Large intestine (tissue), 3 donors: ENCODE measurements around the gene TFB1M. TPM values are rescaled to one million over a fixed set of nuclear protein-coding genes. Genes with fewer than 3 reads are reported as not detected.

Experiments
- DNase-seq, 2 donors: peaks; one replicate each; pipeline versions ENCODE4 v3.0.0 to v3.0.0-alpha.2; 2013
- H3K27ac ChIP-seq: one replicate; pipeline ENCODE4 v1.5.1; 2013; ENCODE audit warnings: low read length
- H3K27me3 ChIP-seq: 2 replicates; pipeline ENCODE4 v1.6.1; 2013; ENCODE audit warnings: low read length; ENCODE audit not compliant: control insufficient read depth, insufficient read depth
- H3K36me3 ChIP-seq: 2 replicates; pipeline ENCODE4 v1.6.1; 2013; ENCODE audit warnings: low read length; ENCODE audit not compliant: control insufficient read depth, insufficient read depth
- H3K4me1 ChIP-seq: one replicate; pipeline ENCODE4 v1.6.1; 2013; ENCODE audit warnings: low read length; ENCODE audit not compliant: control insufficient read depth, insufficient read depth
- H3K4me3 ChIP-seq: one replicate; pipeline ENCODE4 v1.5.1; 2013; ENCODE audit warnings: low read length
- H3K9me3 ChIP-seq: one replicate; pipeline ENCODE4 v1.6.1; 2013; ENCODE audit warnings: mild to moderate bottlenecking, low read depth, low read length, moderate library complexity; ENCODE audit not compliant: control insufficient read depth
- WGBS: methylation state at CpG from one replicate; pipeline ENCODE4 v1.1.5; 2013; ENCODE audit warnings: low lambda C conversion rate; ENCODE audit not compliant: insufficient coverage; 5-methylcytosine and 5-hydroxymethylcytosine counted together
- polyA plus RNA-seq: library from polyadenylated mRNA; unstranded; fragments of 120-200 nt; gene quantifications from one replicate; pipeline ENCODE4 v1.2.1, GENCODE V29; 2013

The TFB1M gene
- polyA plus RNA-seq, 1 donor, result 17.8 TPM

DNA sequence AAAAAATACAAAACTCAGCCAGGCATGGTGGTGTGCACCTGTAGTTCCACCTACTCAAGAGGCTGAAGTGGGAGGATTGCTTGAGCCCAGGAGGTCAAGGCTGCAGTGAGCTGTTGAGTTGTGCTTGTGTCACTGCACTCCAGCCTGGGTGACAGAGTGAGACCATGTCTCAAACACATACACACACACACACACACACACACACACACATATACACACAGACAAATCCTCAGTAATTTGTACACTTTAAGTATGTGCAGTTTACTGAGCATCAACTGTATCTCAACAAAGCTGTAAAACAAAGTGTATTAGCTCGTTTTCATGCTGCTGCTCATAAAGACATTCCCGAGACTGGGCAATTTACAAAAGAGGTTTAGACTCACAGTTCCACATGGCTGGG is 7.3 kb downstream of the TFB1M start:
- H3K4me3 ChIP-seq, result no peak overlapping the region
- H3K4me1 ChIP-seq, result no peaks in the 10 kb centered on the region
- H3K9me3 ChIP-seq, result no peaks in the 10 kb centered on the region
- no peaks in the 10 kb centered on the region for H3K27me3 ChIP-seq
- WGBS, result no CpG with 5 or more reads among the region's 2 CpGs
- H3K36me3 ChIP-seq, result peaks cover 24% of the 10 kb centered on the region
- no peak overlapping the region for H3K27ac ChIP-seq
- no peak for DNase-seq

DNA sequence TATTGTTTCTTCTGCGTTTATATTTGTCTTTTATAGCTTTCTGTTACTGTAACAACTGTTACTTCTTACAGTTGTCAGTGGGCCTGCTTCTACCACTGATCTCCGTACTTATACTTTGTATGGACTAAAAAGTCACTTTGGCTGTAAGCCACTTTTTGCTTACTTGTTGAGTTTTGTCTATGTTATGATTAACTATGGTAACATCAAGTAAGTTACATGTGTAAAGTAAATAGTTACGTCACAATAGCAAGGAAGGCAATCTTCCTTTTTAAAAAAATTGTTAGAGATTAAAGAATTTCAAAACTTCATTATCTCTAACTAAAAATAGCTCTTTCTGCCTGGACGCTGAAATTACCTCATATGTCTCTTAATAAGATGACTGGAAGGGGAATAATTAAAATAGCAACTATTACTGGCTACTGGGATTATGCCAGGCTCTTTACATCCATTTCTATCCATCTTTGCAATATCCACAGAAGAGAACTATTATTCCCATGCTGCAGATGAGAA is 10.9 kb downstream of the TFB1M start:
- no peaks in the 10 kb centered on the region for H3K4me1 ChIP-seq
- no peak overlapping the region for H3K27ac ChIP-seq
- peaks cover 15% of the 10 kb centered on the region for H3K36me3 ChIP-seq
- H3K9me3 ChIP-seq, result no peaks in the 10 kb centered on the region
- H3K27me3 ChIP-seq, result no peaks in the 10 kb centered on the region
- 67% methylated on average over 1 of the region's 4 CpGs for WGBS
- DNase-seq, result no peak
- no peak overlapping the region for H3K4me3 ChIP-seq

DNA sequence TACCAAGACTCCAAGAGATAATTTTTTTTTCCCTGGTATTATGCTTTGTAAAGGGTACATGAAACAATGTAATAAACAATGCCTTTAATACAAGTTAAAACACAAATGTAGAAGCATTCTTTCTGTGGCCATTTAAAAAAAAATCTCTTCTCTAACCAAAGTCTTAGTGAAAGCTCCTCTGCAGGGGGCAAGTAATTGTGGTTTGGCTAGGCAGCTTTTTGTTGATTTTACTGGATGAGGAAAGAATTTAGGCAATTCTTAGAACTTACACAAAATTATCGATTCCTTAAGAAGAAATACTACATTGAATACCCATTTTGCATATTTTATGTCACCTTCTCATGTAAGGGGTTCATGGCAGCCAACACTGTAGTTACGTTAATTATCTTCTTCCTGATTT is 12.4 kb downstream of the TFB1M start:
- no peaks in the 10 kb centered on the region for H3K9me3 ChIP-seq
- no peak for DNase-seq
- no peaks in the 10 kb centered on the region for H3K27me3 ChIP-seq
- peaks cover 14% of the 10 kb centered on the region for H3K36me3 ChIP-seq
- no peaks in the 10 kb centered on the region for H3K4me1 ChIP-seq
- 100% methylated on average over 1 of the region's 2 CpGs for WGBS
- H3K4me3 ChIP-seq, result no peak overlapping the region
- H3K27ac ChIP-seq, result no peak overlapping the region

DNA sequence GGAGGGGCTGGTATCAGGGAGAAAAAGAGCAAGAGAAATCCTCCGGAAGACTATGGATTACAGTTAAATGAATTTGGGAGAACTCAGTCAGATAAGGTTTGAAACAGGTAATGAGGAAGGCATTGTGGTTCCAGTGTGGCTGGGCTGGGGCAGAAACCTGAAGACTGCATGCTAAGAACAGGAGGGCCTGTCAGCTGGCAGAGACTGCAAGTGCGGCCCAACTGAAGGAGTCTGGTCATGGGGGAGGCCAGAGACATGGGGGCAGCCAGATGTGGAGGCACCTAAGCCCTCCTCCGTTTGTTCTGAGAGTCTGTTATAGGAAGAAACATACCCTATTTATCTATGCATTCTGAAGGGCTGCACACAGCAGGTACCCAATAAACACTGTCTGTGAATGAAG is 16.6 kb downstream of the TFB1M start:
- Histone ChIP-seq H3K36me3 (peaks cover 28% of the 10 kb centered on the region), H3K27ac (no peak overlapping the region), H3K27me3 (no peaks in the 10 kb centered on the region), H3K9me3 (no peaks in the 10 kb centered on the region), H3K4me3 (no peak overlapping the region), H3K4me1 (no peaks in the 10 kb centered on the region)
- no peak for DNase-seq
- 88% methylated on average over 1 of the region's 3 CpGs for WGBS

DNA sequence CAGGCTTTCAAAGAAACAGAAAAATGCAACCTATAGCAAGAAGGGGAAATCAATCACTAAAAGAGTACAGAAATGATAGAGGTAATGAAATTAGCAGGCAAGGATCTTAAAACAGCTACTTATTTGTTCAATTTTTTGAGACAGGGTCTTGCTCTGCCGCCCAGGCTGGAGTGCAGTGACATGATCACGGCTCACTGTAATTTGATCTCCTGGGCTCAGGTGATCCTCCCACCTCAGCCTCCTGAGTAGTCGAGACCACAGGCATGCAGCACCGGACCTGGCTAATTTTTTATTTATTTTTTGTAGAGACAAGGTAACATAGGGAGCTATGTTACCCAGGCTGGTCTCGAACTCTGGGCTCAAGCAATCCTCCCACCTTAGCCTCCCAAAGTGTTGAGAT is 21.6 kb downstream of the TFB1M start:
- Histone ChIP-seq H3K27ac (no peak overlapping the region), H3K27me3 (no peaks in the 10 kb centered on the region), H3K36me3 (peaks cover 46% of the 10 kb centered on the region), H3K9me3 (no peaks in the 10 kb centered on the region), H3K4me3 (no peak overlapping the region), H3K4me1 (no peaks in the 10 kb centered on the region)
- DNase-seq, result no peak
- WGBS, result no CpG with 5 or more reads among the region's 5 CpGs

DNA sequence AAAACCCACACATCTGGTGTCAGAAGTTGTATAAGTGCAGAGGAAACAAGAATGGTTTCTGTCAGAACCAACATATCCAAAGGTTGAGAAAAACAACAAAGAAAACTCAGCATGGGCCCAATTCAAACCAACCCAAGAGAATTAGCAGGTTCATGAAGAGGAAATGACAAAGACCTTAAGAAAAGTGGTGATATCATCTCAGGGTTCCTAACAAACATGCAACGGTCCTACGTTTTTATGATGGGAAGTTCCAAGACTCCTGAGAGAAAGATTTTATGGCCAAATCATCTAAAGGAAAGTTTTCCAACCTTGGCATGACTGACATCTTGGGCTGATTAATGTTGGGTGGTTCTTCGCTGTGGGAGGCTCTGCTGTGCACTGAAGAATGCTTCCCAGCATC is 23.0 kb downstream of the TFB1M start:
- DNase-seq, result no peak
- H3K4me3 ChIP-seq, result no peak overlapping the region
- H3K9me3 ChIP-seq, result no peaks in the 10 kb centered on the region
- no peak overlapping the region for H3K27ac ChIP-seq
- WGBS, result no CpG with 5 or more reads among the region's 3 CpGs
- H3K36me3 ChIP-seq, result peaks cover 36% of the 10 kb centered on the region
- no peaks in the 10 kb centered on the region for H3K27me3 ChIP-seq
- no peaks in the 10 kb centered on the region for H3K4me1 ChIP-seq

DNA sequence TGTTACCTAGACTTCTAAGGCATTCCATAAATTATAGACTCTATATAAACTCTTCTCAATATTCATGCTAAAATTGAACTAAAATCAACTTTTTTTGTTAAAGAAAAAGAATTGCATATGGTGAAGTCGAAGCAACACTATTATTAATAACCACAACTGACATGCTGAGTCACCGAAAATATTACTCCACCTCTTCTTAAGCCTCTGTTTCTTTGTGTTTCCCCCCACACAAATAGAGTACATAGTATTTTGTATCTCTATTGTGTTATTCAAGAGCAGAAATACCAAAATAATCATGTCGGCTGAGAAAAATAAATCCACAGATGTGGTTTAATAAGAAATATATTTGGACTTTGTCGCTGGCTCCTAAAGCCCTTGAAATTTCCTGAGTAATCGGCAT is 23.8 kb downstream of the TFB1M start:
- Histone ChIP-seq H3K27me3 (no peaks in the 10 kb centered on the region), H3K27ac (no peak overlapping the region), H3K9me3 (no peaks in the 10 kb centered on the region), H3K4me3 (no peak overlapping the region), H3K36me3 (peaks cover 31% of the 10 kb centered on the region), H3K4me1 (no peaks in the 10 kb centered on the region)
- no peak for DNase-seq
- WGBS, result 100% methylated on average over 2 of the region's 5 CpGs

DNA sequence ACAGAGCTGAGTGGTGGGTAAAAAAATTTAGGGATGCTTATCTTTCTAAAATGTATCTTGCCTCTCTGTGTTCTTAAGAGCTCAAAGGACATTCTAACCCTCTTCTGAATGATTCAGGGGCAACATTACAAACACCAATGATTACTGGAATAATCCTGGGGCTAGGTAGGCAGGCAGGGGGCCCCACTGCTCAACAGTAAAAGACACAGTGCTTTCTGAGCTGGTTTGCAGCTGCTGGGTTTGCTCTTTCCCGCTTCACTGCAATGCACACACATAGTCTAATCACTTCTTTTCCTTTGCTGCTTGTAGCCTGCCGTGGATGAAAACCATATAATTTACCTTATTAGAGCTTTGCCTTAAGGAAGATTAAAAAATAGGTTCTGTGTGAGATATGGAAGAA is 26.5 kb downstream of the TFB1M start:
- WGBS, result no CpG with 5 or more reads among the region's 2 CpGs
- Histone ChIP-seq H3K4me1 (no peaks in the 10 kb centered on the region), H3K4me3 (no peak overlapping the region), H3K36me3 (peaks cover 38% of the 10 kb centered on the region), H3K27ac (no peak overlapping the region), H3K9me3 (no peaks in the 10 kb centered on the region), H3K27me3 (no peaks in the 10 kb centered on the region)
- DNase-seq, result no peak

DNA sequence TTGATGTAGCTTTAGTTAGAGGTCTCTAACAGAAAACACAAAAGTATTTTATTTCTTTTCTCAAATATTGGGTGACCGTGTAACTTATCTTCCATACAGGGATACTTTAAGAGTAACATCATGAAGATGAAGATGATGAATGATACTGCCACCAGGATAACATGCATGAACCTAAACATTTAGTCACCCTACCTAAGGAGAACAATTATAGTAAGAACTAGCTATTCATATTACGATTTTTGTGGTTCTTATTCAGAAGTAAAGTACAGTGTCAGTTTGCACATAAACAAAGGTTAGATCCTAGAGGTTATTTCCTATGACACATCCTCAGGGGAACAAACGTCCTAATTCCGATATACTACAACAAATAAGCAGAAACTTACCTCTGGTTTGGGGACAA is 29.5 kb downstream of the TFB1M start:
- Histone ChIP-seq H3K4me3 (no peak overlapping the region), H3K36me3 (peaks cover 31% of the 10 kb centered on the region), H3K4me1 (no peaks in the 10 kb centered on the region), H3K27me3 (no peaks in the 10 kb centered on the region), H3K27ac (no peak overlapping the region), H3K9me3 (no peaks in the 10 kb centered on the region)
- no peak for DNase-seq
- 92% methylated on average over 2 of the region's 4 CpGs for WGBS

DNA sequence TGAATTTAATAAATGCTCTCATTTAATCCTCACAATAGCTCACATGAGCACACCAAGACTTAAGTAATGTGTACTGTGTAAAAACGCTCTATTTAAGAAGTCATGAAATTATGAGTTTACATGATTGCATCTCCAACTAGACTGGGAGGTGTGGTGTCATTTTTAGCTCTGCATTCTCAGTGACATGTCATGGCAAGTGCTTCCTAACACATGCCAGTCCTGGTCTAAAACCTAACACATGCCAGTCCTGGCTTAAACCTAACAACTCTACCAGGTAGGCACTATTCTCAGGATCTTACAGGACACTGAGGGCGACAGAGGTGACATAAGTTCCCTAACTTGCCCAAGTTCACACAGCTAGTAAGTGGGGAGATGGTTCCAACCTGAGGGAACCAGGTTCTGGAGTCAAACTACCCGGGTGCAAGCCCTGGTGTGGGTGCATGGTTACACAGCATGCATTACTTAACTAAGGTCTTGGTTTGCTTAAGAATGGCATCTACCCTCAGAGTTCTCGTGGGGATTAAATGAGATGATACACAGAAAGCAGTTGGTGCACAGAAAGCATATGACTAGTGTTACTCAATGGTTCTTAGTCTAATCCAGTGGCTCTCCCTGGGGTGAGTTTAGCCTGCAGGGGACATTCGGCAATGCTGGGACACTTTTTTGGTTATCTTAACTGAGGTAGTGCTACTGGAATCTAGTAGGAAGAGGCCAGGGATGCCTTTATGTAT is 35.8 kb downstream of the TFB1M start:
- no peaks in the 10 kb centered on the region for H3K4me1 ChIP-seq
- no peak for DNase-seq
- H3K27me3 ChIP-seq, result no peaks in the 10 kb centered on the region
- H3K9me3 ChIP-seq, result no peaks in the 10 kb centered on the region
- peaks cover 36% of the 10 kb centered on the region for H3K36me3 ChIP-seq
- no peak overlapping the region for H3K4me3 ChIP-seq
- no peak overlapping the region for H3K27ac ChIP-seq
- WGBS, result no CpG with 5 or more reads among the region's 5 CpGs

DNA sequence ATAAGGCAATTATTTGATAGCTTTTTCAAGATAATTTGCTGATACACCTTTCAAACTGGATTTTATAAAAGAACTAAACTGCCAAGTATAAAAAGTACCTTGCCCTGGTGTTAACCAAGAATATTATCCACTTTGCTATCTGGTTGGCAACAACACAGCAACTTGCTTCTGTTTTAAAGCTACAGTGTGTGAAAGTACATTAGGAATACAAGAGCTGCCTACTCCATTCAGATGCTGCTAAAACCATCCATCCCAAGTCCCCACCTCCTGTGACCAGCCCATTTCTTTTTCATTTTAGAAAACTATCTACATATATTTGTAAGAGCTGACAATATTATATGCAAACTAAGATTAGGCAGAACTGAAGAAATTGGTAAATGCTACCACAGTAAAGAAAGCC is 37.6 kb downstream of the TFB1M start:
- DNase-seq, result no peak
- Histone ChIP-seq H3K9me3 (no peaks in the 10 kb centered on the region), H3K4me3 (no peak overlapping the region), H3K27ac (no peak overlapping the region), H3K4me1 (no peaks in the 10 kb centered on the region), H3K27me3 (no peaks in the 10 kb centered on the region), H3K36me3 (peaks cover 32% of the 10 kb centered on the region)
